ENCODE measurements around the gene DCTN3.
A peak's percentile ranks its signal among the peaks of the same experiment; 100 is the strongest.

The DCTN3 gene

DNA sequence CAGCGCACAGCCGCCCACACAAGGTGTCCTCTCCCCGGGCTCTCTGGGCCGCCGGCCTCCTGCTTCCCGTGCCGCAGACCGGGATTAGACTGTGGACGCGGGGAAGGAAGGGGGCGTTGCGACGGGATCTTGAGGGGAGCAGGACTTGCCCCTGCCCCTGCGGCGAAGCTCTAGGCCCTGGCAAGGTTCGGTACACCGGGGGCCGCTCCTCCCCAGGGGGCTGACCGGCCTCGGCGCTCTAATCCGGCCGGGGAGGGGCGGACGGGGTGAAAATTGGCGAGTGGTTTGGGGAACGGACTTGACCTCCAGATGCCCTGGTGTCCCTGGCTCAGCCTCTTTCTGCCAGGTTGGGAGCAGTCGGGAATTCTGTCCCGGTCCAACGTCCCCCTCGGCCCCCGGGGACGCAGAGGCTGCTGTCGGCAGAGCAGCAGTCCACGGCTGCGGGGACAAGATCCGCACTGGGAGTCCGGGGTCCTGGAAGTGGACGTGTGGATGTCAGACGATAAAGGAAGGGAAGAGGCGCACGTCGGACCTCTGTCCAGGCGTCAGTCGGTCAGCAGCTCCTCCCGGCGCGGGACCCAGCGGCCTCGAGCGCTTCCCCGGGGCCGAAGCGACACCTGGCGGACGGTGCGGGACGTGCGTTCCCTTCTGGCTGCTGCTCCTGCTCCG is 28.9 kb downstream of the DCTN3 start:
- peak; percentile 49 to 56 for DNase-seq (ENCODE audit: low read depth in 2 of 2, low spot score in 1 of 2)

DNA sequence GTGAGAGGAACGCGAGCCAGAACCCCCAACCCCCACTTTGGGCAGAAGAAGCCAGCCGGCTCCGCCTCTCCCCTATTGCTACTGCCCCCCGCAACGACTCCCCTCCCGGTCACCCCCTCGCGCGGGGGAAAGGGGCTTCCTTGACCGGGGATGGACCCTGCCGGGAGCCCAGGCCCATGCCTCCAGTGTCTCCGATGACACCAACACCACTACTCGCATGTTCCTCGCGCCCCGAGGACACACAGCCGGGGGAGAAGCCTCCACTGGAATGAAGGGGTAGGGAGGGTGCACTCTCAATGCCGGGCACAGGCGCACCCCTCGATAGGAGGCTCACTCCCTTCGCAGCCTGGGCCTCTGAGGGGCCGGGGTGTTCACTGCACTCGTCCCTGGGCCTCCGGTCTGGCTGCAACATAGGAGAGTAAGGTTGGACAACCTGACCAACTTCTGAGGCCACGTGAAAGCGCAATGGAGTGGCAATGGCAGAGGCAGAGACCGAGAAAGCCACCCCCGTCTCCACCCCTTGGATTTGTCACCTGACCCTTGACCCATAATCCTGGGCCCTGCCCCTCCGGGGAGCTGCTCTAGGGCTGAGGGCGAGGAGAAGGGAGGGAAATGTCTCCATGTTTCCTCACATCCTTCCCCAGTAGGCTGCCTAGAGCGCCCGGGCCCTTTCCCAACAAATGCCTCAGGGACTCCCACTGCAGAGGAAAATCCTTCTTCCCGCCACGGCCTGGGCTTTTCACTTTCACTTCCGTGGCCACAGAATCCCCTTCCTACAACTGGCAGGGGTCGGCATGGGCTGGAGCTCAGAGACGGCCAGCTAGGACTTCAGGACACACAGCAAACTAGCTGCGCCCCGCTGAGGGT is 29.7 kb downstream of the DCTN3 start:
- DNase-seq (ENCODE audit: low read depth in 2 of 2, low spot score in 1 of 2): no peak

DNA sequence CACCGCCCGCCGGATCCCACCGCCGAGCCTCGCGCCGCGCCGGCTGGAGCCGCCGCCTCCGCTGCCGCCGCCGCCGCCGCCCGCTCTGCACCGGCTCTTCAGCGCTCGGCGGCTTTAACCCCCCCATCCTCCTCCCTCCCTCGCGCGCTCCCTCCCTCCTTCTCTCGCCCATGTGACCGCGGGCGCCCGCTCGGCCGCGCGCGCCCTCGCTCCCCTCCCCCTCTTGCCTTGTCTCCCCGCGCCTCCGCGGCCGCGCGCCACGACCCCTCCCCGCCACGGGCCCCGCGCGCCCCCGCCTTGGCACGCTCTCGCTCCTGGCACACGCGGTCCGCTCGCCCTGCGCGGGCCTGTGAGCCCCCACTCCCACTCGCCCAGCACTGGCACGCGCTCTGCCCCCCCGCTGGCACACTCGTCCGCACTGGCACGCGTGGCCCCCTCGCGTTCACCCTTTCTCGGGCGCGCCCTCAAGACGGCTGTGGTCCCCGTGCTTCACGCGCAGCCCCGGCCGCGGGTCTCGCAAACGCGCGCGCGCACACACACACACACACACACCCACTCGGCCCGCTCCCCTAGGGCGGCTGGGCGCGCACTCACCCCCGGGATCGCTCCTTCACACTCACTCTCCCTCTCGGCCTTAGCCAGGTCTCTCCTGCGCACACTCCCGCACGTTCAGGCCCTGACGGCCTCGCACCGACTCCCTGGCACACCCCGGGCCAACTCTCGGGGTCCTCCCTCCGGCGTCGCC is 30.5 kb downstream of the DCTN3 start, which contains the start of gene CNTFR:
CNTFR (minus strand) TSS at position 89 of the 745 bp plus-strand sequence. CDS start 20,743 bp downstream, outside the sequence.
- no peak for DNase-seq (ENCODE audit: low read depth in 2 of 2, low spot score in 1 of 2)

DNA sequence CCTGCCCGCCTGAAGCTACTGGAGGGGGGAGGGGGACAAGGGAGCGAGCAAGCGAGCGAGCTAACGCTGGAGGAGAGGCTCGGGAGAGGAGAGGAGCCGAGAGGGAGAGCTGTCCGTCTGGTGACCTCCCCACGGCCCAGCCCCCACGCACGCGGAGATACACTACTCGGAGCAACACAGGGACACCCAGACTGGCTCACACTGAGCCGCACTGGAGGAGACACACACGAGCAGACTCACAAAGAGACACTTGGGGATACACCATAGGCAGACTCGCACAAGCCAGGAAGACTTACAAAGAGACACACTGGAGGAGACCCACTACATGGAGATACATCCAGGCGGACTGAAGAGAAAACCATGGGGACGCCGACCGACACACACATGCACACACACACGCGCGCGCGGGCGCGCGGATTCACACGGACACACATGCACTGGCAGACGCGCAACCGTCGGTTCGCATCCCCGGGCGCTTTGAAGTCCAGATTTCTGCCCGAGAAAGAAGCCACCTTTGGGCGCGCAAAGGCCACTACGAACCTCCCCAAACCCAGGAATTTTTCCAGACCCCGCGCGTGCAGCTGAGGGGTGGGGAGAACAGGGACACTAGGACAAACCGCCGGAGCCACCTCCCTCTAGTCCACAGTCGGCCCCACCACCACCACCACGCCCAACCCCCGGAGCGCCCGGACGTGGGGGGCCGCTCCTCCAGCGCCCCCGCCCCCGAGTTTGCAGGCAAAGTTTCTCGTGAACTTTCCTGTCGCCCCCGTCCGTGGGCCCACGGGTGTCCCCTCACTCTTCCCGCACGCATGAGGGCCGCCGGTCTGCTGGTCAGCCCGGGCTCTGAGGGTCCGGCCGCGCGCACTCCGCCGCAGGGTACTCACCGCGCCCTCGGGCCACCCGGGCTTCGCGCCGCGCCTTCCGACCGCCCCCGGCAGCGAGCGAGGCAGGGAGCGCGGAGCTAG is 31.3 kb downstream of the DCTN3 start:
- DNase-seq (ENCODE audit: low read depth in 2 of 2, low spot score in 1 of 2): no peak

DNA sequence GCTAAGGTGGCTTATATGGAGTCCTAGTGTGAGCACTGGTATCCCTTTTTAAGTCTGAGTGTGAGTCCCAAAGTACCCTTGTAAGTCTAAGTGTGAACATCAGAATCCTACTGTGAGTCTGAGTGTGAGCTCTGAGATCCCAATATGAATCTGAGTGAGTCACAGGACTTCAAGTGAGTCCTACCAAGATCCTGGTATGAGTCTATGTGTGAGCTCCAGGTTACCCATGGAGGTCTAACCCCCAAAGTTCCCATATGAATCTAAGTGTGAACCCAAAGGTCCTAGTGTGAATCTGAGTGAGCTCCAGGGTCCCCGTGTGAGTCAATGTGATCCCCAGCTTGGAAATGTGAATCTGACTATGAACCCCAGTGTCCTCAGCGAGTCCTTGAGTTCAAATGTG is 33.0 kb downstream of the DCTN3 start:
- DNase-seq (ENCODE audit: low read depth in 2 of 2, low spot score in 1 of 2): no peak

DNA sequence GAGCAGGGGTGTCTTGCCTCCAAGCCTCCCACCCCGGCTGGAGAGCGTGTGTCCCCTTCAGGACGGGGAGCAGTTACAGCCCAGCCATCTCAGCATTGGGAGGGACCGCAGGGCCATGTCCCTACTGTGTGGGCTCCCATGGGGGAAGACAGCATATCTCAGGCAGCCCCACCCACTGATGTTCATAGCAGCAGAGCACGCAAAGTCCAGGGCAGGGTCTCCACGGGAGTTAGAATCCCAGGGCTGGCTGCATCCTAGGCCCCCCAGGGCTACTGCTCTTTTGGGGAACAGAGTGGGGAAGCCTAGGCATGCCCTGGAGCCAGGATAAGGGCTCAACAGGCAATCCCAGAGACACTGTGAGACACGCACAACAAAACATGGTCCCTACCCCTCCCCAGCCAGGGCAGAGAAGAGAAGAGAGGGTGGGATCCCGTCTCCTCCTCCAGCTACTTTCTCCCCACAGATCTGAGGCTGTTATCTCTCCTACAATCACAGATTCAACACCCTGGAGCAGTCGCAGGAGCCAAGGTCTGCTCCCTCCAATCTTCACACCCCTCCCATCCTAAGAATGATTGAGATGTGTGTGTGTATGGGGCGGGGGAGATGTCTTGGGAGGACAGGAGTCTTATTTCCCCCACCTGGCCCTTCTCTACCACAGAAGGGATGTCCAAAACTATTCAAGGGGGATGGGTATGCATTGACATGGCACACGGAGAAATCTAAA is 34.2 kb downstream of the DCTN3 start:
- no peak for DNase-seq (ENCODE audit: low read depth in 2 of 2, low spot score in 1 of 2)

DNA sequence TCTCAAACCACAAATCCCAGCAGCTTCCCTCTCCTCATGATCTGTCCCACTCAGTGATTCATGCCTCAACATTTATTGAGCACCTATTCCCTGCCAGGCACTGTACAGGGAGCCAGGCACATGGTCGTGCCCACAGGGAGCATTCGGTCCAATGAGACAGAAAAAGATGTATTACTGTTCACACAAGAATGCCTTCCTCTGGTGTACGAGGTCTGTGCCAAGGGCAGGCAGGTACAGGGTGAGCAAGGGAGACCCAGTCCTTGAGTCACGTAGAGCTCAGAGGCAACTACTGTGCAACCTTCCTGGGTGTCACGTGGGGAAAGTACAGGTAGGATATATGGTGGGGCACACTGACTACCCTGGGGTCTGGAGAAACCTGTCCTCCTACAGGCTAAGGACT is 35.3 kb downstream of the DCTN3 start:
- DNase-seq (ENCODE audit: low read depth in 2 of 2, low spot score in 1 of 2): no peak

DNA sequence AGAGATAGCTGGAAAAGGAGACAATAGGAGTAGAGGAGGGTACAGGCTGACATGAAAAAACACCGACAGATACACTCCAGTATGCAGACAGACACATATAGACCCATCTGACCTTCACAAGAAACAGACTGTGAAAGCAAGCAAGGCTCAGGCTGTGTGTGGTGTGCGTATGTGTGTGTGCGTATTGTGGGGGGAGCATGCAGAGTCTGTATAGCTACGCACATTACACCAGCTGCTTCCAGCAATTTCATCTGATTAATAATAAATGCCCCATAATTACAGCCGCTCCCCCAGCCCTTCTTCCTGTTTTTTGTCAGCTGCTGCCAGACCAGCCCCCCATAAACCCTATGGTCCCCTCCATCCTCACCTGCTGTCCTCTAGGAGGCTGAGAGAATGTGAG is 37.5 kb downstream of the DCTN3 start:
- DNase-seq (ENCODE audit: low read depth in 2 of 2, low spot score in 1 of 2): no peak

DNA sequence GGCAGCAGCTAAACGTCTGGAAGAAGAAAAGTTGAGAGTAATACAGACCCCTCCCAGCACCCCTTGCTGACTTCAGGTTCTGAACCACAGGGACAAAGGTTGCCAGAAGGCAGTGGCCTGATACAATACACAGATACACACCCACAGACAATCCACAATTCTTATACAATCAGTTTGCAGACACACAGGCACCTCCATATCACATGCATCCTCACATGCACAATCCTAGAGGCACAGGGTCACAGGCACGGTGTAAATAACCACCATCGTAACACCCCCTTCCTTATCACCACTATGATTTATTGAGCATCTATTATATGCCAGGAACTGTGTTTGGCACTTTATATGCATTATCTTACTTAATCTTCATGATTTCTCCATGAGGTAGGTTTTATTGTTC is 39.0 kb downstream of the DCTN3 start:
- no peak for DNase-seq (ENCODE audit: low read depth in 2 of 2, low spot score in 1 of 2)

DNA sequence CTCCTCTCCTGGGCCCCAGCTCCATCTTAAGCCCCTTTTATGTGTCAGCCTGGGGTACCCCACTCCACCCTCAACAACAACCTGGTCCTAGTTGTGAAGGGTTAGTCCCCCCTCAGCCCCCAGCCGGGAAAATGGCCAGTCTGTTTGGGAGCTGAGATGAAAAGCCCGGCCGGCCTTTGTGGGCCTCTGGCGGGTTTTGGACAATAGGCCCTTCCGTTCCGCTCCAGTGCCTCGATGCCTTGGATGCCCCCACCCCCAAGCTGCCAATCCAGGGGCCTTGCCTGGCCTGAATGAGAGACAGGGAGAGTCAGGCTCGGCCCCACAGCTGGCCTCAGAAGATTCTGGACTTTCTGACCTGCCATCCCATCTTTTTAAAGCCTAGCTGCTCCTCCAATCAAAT is 39.9 kb downstream of the DCTN3 start:
- DNase-seq (ENCODE audit: low read depth in 2 of 2, low spot score in 1 of 2): no peak

DNA sequence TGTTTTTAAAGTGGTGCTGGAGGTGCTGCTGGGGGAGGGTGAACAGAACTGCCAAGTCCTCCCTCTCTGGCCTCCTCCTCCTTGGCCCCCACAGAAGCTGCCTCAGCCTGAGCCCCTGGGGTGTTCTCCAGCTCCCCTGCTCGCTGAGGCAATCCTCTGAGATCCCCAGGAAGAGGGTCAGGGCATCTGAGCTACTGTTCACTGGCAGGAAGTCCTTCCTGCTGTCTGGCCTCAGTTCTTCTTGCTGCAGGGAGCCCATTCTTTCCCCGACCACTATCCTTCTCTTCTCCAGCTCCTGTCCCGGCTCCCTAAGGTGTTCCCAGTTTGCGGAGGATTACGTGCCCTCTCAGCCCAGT is 40.5 kb downstream of the DCTN3 start:
- DNase-seq (ENCODE audit: low read depth in 2 of 2, low spot score in 1 of 2): no peak

DNA sequence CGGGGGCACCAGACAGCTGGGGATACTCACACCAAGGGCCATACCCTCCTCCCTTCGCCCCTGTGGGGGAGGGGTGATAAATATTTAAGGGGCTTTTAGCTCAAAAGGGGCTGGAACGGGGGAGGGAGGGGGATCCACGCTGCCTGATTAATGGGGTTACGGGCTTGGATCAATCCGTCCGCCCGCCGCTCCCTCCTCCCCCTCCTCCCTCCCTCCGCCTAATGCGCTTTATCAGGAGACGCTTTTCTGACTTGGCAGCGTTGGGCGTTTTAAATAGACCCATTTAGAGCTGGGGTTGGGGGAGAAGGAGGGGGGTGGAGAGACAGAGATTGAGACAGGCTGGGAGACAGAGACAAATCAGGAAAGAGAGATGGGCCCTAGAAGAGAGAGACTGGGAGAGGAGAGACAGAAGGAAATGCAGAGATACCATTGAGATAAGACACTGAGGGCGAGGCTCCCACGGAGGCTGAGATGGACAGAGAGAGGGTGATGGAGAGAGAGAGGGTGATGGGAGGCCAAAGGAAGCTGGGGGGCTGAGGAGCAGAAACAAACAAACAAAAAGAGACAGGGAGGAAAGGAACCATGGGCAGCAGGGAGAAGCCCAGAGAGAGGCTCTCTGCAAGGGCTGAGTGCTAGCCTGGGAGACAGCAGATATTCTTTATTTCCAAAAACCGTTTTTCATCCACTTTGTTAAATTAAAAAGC is 41.0 kb downstream of the DCTN3 start:
- no peak for DNase-seq (ENCODE audit: low read depth in 2 of 2, low spot score in 1 of 2)

DNA sequence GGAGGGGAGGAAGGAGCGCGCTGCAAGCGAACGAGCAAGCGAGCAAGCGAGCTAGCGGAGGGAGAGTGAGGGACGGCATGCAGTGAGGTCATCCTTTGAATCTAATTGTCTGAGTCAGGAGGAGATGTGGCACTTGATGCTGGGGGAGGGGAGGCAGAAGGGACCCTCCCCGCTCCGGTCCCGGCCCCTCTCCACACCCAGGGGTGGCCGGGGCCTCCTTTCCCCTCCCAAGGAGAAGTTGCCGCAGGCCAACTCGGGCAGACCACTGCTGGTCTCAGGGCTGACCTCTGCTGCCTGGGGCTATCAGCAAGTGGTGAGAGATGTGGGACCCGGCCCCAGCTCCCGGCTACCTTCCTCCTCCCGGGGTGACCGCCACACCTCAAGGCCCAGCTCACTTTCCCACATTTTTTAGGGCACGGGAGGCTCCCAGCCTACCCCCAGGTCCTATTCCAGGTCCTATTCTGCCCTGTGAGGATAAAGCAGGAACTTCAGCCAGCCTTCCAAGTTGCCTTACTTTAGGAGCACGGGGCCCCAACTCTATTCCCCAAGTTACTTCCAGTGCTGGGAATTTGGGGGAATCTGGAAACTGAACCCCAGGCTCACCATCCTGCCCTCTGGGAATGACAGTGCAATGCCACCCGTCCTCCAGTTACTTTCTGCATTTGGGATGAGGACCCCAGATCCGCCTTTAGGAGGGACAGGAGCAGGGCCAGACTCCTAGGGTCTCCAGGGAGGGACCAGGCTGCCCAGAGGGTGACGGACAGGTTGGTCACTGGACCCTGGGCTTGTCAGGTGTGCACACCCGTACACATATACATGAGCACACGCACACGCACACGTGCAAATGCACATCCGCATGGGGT is 41.8 kb downstream of the DCTN3 start:
- no peak for DNase-seq (ENCODE audit: low read depth in 2 of 2, low spot score in 1 of 2)

DNA sequence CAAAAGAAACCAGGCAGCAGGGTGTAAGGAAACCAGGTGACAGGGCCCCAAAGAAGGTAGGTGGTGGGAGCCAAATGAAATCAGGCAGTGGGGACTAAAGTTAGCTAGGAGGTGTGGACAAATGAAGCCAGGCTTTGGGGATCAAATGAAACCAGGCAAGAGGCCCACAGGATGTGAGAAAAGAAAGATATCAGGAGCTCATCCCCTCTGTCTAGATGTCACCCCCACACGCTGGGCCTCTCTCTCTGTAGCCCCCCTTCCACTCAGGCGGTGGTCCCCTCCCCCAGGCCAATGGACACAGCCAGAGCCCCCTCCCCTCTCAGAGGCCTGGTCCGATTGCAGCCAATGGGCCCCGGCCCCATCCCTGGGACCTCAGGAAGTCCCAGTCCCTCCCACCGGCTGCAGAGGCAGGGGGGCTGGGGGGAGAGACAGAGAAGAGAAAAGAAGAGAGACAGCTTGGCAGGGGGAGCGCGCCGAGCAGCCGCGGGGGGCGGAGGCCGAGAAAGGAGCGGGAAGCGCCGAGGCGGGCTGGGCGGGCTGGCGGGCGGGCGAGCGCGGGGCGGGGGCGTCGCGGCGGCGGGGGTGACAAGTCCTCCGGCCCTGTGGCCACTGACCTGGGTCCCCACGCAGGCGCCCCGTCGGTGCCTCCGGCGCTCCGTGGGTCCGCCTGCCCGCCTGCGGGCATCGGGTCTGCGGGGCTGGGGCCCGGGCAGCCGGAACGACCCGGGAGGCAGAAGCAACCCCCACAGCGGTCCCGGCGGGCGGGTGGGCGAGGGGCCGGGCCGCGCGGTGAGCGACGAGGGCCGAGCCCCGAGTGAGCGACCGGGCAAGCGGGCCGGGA is 42.7 kb downstream of the DCTN3 start:
- DNase-seq (ENCODE audit: low read depth in 2 of 2, low spot score in 1 of 2): no peak

DNA sequence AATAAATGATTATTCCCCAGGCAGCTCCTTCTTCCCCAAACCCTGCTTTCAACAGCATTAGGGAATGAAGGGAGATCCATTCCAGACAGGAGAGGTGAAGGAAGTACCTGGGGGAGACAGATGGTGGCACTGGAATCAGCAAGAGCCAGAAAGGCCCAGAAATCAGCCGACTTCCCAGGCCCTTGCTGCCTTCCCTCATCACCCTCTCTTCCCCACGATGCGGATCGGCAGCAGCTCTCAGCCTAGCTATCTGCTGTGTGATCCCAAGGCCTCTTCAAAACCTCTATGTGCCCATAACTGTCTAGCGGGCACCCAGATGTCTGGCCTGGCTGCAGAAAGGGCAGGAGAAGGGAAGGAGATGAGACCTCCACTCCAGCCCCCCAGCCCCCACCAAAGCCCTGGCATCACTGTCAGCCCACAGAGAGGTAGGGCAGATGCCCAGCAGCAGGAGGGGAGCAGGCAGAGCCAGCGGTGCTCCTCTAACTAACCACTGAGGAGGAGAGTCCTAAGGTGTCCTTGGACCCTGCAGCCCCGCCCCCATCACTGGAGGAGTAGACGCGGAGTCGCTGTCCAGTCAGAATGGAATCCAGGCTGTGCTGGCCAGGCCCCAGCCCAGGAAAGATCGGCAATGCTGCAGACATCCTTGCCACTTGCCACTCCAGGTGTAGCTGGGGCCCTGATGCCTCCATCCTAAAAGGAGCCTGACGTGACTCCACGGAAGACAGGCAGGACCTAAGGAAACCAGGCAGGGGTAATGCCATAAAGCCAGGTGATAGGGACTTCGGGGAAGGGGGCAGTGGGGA is 43.5 kb downstream of the DCTN3 start:
- no peak for DNase-seq (ENCODE audit: low read depth in 2 of 2, low spot score in 1 of 2)

DNA sequence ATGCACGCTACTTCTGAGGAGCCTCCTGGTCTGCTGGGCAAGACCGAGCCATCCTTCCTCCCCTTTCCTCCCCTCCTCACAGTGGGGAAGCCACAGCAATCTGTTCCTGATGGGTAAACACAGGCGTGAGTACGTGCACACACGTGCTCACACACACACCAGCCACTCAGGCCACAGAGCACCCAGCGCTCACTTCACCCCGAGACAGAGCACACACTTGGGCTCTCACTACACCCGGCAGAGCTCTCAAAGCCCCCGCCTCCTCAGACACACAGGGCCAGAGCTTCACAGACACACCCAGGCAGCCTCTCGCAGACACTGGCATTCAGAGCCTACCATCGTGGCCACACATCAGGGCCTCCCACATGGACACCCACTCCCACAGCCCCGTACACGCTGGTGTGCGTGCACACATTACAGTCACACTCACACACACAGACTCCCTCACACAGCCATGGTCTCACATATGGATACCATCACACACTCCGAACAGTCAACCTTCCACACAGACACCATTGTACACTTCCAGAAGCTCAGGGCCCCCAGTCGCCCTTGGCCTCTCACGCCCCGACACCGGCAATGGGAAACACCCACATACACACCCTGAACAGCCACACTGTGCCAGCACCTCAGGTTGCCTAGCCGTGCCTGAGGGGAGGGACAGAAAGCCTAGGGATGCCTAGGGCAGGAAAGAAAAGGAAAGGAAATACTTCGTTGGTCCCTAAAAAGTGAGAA is 44.3 kb downstream of the DCTN3 start:
- DNase-seq (ENCODE audit: low read depth in 2 of 2, low spot score in 1 of 2): no peak

All from stimulated activated CD8-positive, alpha-beta memory T cell treated with anti-CD3 and anti-CD28 coated beads, Interleukin-4, amount 100 ng/mL, for 1 hour (primary cell).